ENCODE measurements around the gene RYR2. TPM values are rescaled to one million over a fixed set of nuclear protein-coding genes. Genes with fewer than 3 reads are reported as not detected.

RYR2 gene
- total and polyA plus RNA-seq, 9 of the 15 experiments (the other 6 are each of a cell fraction or from before 2014, with no cell fraction given) = 0.03 to 0.42 (median 0.14) TPM

DNA sequence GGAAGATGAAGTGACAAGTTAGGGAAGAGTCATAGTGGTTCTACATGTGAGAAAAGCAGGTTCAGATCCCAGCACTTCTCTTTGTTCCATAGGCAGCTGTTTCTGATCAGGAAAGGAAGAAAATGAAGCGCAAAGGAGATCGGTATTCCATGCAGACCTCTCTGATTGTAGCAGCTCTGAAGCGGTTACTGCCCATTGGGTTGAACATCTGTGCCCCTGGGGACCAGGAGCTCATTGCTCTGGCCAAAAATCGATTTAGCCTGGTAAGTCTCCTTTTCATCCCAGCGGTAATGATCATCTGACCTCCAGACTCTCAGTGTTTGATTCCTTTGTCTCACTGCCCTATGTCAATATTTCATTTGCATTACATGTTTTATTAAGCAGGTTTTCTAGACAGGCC lies 675.1 kb downstream of the RYR2 start:
- Histone ChIP-seq H3K36me3 (ENCODE audit: control insufficient read depth, insufficient read depth, low read length) (no peaks in the 10 kb centered on the region), H3K9ac (ENCODE audit: insufficient read depth in 1 of 2, low read depth in 2 of 2, low read length in 2 of 2) (no peak overlapping the region), H3K9me3 (replicated peaks; ENCODE audit: control insufficient read depth, insufficient read depth, low read depth, low read length) (peaks cover 3% of the 10 kb centered on the region; the same call in 1 of the 2 replicates), H3K4me3 (no peak overlapping the region), H3K27me3 (ENCODE audit: control insufficient read depth in 2 of 2, insufficient read depth in 2 of 2, low read length in 2 of 2) (no peaks in the 10 kb centered on the region), H2AFZ (ENCODE audit: low read depth, low read length) (no peak overlapping the region), H4K20me1 (replicated peaks; ENCODE audit: control insufficient read depth, insufficient read depth, low read length) (no peaks in the 10 kb centered on the region), H3K4me2 (ENCODE audit: insufficient read depth, low read length) (no peak overlapping the region), H3K79me2 (ENCODE audit: control insufficient read depth, insufficient read depth, low read length) (no peaks in the 10 kb centered on the region), H3K27ac (ENCODE audit: extremely low read depth, low read depth, low read length) (no peak overlapping the region), H3K9me1 (ENCODE audit: control insufficient read depth, insufficient read depth, low read length) (no peaks in the 10 kb centered on the region), H3K4me1 (replicated peaks in 1 of 2; ENCODE audit: control insufficient read depth in 2 of 2, insufficient read depth in 2 of 2, low read length in 2 of 2) (no peaks in the 10 kb centered on the region)
- no peak for ATAC-seq
- 3% methylated on average over 5 of the region's 5 CpGs for WGBS (ENCODE audit: insufficient coverage, low coverage, missing lambda C conversion rate)
- intact Hi-C loops (cut with micrococcal nuclease) = no loop called here
- no peak for FAIRE-seq
- in situ Hi-C loops (cut with MboI) = no loop called here
- BruUV-seq (replicated peaks) = no TSS peak
- CTCF ChIA-PET (ENCODE audit: low intra/inter-chr PET ratio) = no interaction called here
- POLR2A ChIA-PET = no interaction called here
- TF ChIP-seq RBM14 (IDR thresholded peaks at IDR 0.05; ENCODE audit: borderline replicate concordance, insufficient read depth, low read depth, low read length) = no peak
- TF ChIP-seq ZKSCAN1 (IDR thresholded peaks at IDR 0.05; ENCODE audit: low read depth, low read length) = no peak
- TF ChIP-seq U2AF2 (optimal IDR thresholded peaks at IDR 0.05; ENCODE audit: low read depth, low read length) = no peak
- TF ChIP-seq, protein P1, sequence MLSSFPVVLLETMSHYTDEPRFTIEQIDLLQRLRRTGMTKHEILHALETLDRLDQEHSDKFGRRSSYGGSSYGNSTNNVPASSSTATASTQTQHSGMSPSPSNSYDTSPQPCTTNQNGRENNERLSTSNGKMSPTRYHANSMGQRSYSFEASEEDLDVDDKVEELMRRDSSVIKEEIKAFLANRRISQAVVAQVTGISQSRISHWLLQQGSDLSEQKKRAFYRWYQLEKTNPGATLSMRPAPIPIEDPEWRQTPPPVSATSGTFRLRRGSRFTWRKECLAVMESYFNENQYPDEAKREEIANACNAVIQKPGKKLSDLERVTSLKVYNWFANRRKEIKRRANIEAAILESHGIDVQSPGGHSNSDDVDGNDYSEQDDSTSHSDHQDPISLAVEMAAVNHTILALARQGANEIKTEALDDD (IDR thresholded peaks at IDR 0.05) = no peak
- TF ChIP-seq ZNF134 (CRISPR knock-in tag; conservative IDR thresholded peaks at IDR 0.05) = no peak
- TF ChIP-seq, protein P2, sequence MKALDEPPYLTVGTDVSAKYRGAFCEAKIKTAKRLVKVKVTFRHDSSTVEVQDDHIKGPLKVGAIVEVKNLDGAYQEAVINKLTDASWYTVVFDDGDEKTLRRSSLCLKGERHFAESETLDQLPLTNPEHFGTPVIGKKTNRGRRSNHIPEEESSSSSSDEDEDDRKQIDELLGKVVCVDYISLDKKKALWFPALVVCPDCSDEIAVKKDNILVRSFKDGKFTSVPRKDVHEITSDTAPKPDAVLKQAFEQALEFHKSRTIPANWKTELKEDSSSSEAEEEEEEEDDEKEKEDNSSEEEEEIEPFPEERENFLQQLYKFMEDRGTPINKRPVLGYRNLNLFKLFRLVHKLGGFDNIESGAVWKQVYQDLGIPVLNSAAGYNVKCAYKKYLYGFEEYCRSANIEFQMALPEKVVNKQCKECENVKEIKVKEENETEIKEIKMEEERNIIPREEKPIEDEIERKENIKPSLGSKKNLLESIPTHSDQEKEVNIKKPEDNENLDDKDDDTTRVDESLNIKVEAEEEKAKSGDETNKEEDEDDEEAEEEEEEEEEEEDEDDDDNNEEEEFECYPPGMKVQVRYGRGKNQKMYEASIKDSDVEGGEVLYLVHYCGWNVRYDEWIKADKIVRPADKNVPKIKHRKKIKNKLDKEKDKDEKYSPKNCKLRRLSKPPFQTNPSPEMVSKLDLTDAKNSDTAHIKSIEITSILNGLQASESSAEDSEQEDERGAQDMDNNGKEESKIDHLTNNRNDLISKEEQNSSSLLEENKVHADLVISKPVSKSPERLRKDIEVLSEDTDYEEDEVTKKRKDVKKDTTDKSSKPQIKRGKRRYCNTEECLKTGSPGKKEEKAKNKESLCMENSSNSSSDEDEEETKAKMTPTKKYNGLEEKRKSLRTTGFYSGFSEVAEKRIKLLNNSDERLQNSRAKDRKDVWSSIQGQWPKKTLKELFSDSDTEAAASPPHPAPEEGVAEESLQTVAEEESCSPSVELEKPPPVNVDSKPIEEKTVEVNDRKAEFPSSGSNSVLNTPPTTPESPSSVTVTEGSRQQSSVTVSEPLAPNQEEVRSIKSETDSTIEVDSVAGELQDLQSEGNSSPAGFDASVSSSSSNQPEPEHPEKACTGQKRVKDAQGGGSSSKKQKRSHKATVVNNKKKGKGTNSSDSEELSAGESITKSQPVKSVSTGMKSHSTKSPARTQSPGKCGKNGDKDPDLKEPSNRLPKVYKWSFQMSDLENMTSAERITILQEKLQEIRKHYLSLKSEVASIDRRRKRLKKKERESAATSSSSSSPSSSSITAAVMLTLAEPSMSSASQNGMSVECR (CRISPR knock-in tag; IDR thresholded peaks at IDR 0.05) = no peak
- DNase-seq (ENCODE audit: extremely low read depth in 1 of 4, low spot score in 3 of 4) = no peak
